WTC11 (cell line): ENCODE results near the gene FREM2.

ENCODE experiments used
- CTCF ChIP-seq: fragments of 200-600 bp; IDR thresholded peaks from 2 replicates; pipeline ENCODE4 v1.8.0; 2022; ENCODE audit warnings: antibody characterized with exemption
- ELF4 ChIP-seq: sonication (generic); formaldehyde crosslinking; IDR thresholded peaks from 2 replicates; pipeline ENCODE4 v1.8.1; 2022; ENCODE audit warnings: low read depth, mild to moderate bottlenecking, moderate library complexity, missing genetic modification reagents
- HMGXB4 ChIP-seq: sonication (generic); formaldehyde crosslinking; IDR thresholded peaks from 2 replicates; pipeline ENCODE4 v1.8.1; 2023; ENCODE audit warnings: mild to moderate bottlenecking, moderate library complexity, missing genetic modification reagents
- IRF2 ChIP-seq: sonication (generic); formaldehyde crosslinking; IDR thresholded peaks from 2 replicates; pipeline ENCODE4 v1.8.0; 2022; ENCODE audit warnings: low read depth, missing genetic modification reagents, borderline replicate concordance
- NFYB ChIP-seq: sonication (generic); formaldehyde crosslinking; conservative IDR thresholded peaks from 2 replicates; pipeline ENCODE4 v1.8.0; 2022; ENCODE audit warnings: low read depth, missing genetic modification reagents
- ZNF138 ChIP-seq: sonication (generic); formaldehyde crosslinking; conservative IDR thresholded peaks from 2 replicates; pipeline ENCODE4 v1.8.1; 2022; ENCODE audit warnings: mild to moderate bottlenecking, moderate library complexity, missing genetic modification reagents
- ZNF671 ChIP-seq: fragments of 250-450 bp; sonication (Bioruptor Pico); IDR thresholded peaks from 2 replicates; pipeline ENCODE4 v1.8.0; 2021; ENCODE audit warnings: mild to moderate bottlenecking
- TF ChIP-seq, protein P1 (sequence below): sonication (generic); formaldehyde crosslinking; conservative IDR thresholded peaks from 2 replicates; pipeline ENCODE4 v1.8.1; 2023; ENCODE audit warnings: mild to moderate bottlenecking, low read depth, missing genetic modification reagents, moderate library complexity
- TF ChIP-seq, protein P2 (sequence below): sonication (generic); formaldehyde crosslinking; IDR thresholded peaks from 2 replicates; pipeline ENCODE4 v1.8.1; 2023; ENCODE audit warnings: mild to moderate bottlenecking, missing genetic modification reagents, moderate library complexity

- TF ChIP-seq CTCF (no peak), ELF4 (CRISPR knock-in tag) (no peak), HMGXB4 (CRISPR knock-in tag) (no peak), ZNF138 (no peak), IRF2 (CRISPR knock-in tag) (no peak), ZNF671 (CRISPR knock-in tag) (no peak), NFYB (CRISPR knock-in tag) (no peak)
- TF ChIP-seq, protein P1, sequence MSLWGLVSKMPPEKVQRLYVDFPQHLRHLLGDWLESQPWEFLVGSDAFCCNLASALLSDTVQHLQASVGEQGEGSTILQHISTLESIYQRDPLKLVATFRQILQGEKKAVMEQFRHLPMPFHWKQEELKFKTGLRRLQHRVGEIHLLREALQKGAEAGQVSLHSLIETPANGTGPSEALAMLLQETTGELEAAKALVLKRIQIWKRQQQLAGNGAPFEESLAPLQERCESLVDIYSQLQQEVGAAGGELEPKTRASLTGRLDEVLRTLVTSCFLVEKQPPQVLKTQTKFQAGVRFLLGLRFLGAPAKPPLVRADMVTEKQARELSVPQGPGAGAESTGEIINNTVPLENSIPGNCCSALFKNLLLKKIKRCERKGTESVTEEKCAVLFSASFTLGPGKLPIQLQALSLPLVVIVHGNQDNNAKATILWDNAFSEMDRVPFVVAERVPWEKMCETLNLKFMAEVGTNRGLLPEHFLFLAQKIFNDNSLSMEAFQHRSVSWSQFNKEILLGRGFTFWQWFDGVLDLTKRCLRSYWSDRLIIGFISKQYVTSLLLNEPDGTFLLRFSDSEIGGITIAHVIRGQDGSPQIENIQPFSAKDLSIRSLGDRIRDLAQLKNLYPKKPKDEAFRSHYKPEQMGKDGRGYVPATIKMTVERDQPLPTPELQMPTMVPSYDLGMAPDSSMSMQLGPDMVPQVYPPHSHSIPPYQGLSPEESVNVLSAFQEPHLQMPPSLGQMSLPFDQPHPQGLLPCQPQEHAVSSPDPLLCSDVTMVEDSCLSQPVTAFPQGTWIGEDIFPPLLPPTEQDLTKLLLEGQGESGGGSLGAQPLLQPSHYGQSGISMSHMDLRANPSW, result no peak
- TF ChIP-seq, protein P2, sequence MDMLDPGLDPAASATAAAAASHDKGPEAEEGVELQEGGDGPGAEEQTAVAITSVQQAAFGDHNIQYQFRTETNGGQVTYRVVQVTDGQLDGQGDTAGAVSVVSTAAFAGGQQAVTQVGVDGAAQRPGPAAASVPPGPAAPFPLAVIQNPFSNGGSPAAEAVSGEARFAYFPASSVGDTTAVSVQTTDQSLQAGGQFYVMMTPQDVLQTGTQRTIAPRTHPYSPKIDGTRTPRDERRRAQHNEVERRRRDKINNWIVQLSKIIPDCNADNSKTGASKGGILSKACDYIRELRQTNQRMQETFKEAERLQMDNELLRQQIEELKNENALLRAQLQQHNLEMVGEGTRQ, result no peak
Measured at GRCh38 chr13:38648912-38649311, 38.0 kb upstream of the FREM2 start.
